ENCODE measurements around the gene FAM149B1. TPM values are rescaled to one million over a fixed set of nuclear protein-coding genes. Genes with fewer than 3 reads are reported as not detected.
"Not testable (repeated sequence)": the region's sequence is repeated elsewhere in the genome, so short reads cannot be mapped to it uniquely, and the experiment has no call there.

FAM149B1 gene
- polyA plus RNA-seq (ENCODE audit: low read depth in 6 of 6), result 1 to 10 TPM; 5.0 to 6.7 (median 5.8) TPM

DNA sequence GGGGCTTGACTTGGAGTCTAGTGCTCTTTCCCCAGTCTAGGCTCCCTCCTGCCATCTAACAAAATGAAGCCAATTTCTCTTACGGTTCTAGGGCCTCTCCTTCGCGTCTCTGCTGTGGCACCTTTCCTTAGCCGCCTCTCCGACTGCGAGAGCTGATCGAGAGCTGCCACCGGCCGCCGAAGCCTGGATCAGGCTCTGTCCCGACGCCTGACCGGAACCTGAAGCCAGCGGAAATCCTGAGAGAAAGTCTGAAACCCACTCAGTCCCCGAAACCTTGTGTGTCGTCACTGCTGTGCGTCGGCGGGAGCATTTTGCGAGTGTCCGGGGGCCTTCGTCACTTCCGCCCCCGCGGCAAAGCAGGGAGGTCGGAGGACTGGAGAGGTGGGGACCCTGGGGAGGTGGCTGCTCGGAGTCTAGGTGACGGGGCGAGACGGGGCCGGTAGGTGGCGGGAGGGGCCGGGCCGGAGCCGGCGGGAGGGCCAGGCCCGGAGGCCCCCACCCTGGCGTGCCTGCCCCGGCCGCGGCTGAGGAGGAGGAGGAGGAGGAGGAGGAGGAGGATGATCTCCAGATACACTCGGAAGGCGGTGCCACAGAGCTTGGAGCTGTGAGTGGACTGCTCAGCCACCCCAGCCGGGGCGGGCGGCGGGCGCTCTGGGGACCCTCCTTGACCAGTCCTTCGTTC is at the start of gene FAM149B1, which contains the start of gene ECD:
FAM149B1 (plus strand) TSS at position 337 of the 682 bp plus-strand sequence; CDS start at position 558, 221 bp downstream.
ECD (minus strand) TSS at position 226 of the 682 bp plus-strand sequence. CDS start 4,071 bp downstream, outside the sequence.
- Mint-ChIP-seq H3K4me1 (peaks cover 32 to 40% (median 40%) of the 10 kb centered on the region in 3 donors), H3K36me3 (peaks cover under 1 to 2% of the 10 kb centered on the region in 2 donors), H3K4me3 (peak within 1 kb of the TSS; percentile 90 to 100 (median 100)), H3K27me3 (no peaks in the 10 kb centered on the region), H3K27ac (peak within 1 kb of the TSS; percentile 97 to 100 (median 100)), H3K9me3 (no peaks in the 10 kb centered on the region)
- DNase-seq (peak; percentile 92), ATAC-seq (ENCODE audit: low read depth in 2 of 2) (peak; percentile 95 to 96)

DNA sequence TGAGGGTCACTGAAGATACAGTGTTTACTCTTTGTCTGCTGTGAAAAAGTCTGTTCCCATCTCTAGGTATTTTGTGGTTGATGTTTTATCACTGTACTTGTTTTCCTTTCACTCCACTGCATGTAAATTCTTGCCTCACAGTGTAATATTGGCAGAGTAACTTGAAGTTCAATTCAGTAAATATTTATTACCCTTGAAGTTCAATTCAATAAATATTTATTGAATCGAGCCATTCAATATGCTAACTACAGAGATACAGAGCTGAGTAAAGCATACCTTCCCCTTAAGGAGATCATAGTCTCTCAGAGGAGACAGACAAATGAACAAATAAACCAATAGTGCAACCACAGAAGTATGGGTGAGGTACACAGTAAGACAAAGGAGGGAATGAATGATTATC is 48.5 kb upstream of the FAM149B1 start:
- ATAC-seq (ENCODE audit: low read depth in 2 of 2) (no peak), DNase-seq (no peak)
- peaks cover 0 to 4% (median 2%) of the 10 kb centered on the region in 3 donors for H3K4me1 Mint-ChIP-seq
- H3K27ac Mint-ChIP-seq, result peak overlapping the region in 2 of 6 donors; percentile 19 to 21
- H3K36me3 Mint-ChIP-seq, result peaks cover 6 to 8% of the 10 kb centered on the region in 2 donors
- no peaks in the 10 kb centered on the region for H3K9me3 Mint-ChIP-seq
- no peak overlapping the region for H3K4me3 Mint-ChIP-seq
- H3K27me3 Mint-ChIP-seq, result no peaks in the 10 kb centered on the region

DNA sequence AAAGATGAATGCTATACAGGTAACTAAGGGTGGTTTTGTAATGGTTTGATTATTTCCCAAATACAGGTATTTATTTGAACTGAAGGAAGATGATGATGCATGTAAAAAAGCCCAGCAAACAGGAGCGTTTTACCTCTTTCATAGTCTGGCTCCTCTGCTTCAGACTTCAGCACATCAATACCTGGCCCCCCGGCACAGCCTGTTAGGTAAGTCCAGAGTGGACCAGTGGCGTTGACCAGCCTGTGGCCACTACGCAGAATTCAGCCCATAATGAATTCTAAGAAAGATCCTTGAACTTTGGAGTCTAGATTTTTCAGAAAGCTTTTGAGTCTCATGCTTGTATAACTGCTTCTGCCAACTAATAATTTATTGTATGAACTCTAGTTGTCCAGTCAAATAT is 48.0 kb upstream of the FAM149B1 start:
- no peaks in the 10 kb centered on the region for H3K27me3 Mint-ChIP-seq
- peaks cover 6 to 8% of the 10 kb centered on the region in 2 donors for H3K36me3 Mint-ChIP-seq
- H3K4me1 Mint-ChIP-seq, result peaks cover 0 to 4% (median 2%) of the 10 kb centered on the region in 3 donors
- no peaks in the 10 kb centered on the region for H3K9me3 Mint-ChIP-seq
- H3K27ac Mint-ChIP-seq, result no peak overlapping the region
- no peak for ATAC-seq (ENCODE audit: low read depth in 2 of 2)
- DNase-seq, result no peak
- no peak overlapping the region for H3K4me3 Mint-ChIP-seq

DNA sequence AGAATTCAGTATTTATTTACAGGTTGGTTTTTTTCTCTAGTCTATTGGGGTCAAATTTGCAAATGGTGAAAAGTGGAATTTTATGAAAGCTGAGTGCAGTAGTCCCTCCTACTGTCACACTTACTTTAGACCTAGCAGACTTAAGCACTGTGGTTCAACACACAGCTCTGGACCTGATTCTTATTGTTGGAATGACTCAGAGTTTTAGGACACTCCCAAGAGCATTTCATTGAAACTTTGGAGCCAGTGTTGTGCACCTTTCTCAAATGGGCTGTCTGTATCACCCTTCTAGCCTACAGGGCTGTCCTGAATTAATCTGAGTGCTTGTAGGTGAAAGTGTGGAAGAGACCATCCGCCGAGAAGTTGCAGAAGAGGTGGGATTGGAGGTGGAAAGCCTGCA is 41.6 kb upstream of the FAM149B1 start:
- Mint-ChIP-seq H3K9me3 (no peaks in the 10 kb centered on the region), H3K27ac (peak overlapping the region in 1 of 6 donors; percentile 80), H3K4me1 (no peaks in the 10 kb centered on the region), H3K36me3 (peaks cover 0 to 14% of the 10 kb centered on the region in 2 donors), H3K4me3 (no peak overlapping the region), H3K27me3 (no peaks in the 10 kb centered on the region)
- no peak for DNase-seq
- no peak for ATAC-seq (ENCODE audit: low read depth in 2 of 2)

DNA sequence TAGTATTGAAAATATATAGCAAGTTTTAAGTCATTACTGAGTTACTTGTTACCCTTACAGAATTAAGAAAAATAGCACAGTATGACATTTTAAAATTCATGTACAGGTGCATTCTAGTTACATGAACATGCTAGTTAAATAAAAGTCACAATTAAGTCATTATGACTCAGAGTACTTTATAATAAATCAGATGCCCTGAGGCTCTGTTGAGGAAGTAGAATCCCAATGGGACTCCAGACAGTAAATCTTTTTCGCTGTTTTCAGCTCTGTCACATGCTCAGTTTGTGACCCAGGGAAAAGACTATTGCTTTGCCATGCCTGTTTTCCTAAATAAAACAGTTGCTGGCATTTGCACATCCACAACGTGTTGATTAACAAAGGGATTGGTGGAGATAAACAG is 36.6 kb upstream of the FAM149B1 start:
- ATAC-seq (ENCODE audit: low read depth in 2 of 2) (no peak), DNase-seq (no peak)
- H3K4me3 Mint-ChIP-seq, result no peak overlapping the region
- H3K4me1 Mint-ChIP-seq, result peaks cover 0 to 7% (median 6%) of the 10 kb centered on the region in 3 donors
- no peak overlapping the region for H3K27ac Mint-ChIP-seq
- no peaks in the 10 kb centered on the region for H3K9me3 Mint-ChIP-seq
- H3K36me3 Mint-ChIP-seq, result peaks cover 17 to 26% of the 10 kb centered on the region in 2 donors
- H3K27me3 Mint-ChIP-seq, result no peaks in the 10 kb centered on the region

- ATAC-seq (ENCODE audit: low read depth in 2 of 2) (no peak), DNase-seq (no peak)
- Mint-ChIP-seq H3K27me3 (no peaks in the 10 kb centered on the region), H3K36me3 (peaks cover 17 to 25% of the 10 kb centered on the region in 2 donors), H3K4me3 (no peak overlapping the region), H3K27ac (peak overlapping the region in 2 of 6 donors; percentile 42 to 76), H3K9me3 (no peaks in the 10 kb centered on the region), H3K4me1 (peaks cover 0 to 7% (median 6%) of the 10 kb centered on the region in 3 donors)
These were observed 35.8 kb upstream of the FAM149B1 start for GRCh38 chr10:73131913-73132686.

DNA sequence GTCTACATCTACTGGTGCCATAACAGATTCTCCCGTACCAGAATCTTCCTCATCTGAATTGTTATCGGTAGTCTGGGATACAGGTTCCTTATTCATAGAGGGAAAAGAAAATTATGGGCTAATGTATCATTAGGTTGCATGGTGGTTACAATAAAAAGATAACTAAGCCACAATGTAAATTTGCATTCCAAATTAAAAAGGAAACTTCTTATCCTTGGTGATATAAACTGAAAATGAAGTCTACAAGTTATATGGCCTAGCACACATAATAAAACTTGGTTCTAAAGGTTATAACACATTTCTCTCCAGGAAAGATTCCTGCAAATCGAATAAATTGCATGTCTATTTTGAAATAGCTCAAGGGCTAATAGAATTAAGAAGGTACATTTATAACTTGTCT is 33.2 kb upstream of the FAM149B1 start:
- H3K27ac Mint-ChIP-seq, result no peak overlapping the region
- H3K4me3 Mint-ChIP-seq, result no peak overlapping the region
- no peak for ATAC-seq (ENCODE audit: low read depth in 2 of 2)
- no peak for DNase-seq
- H3K4me1 Mint-ChIP-seq, result peaks cover 0 to 7% (median 6%) of the 10 kb centered on the region in 3 donors
- no peaks in the 10 kb centered on the region for H3K27me3 Mint-ChIP-seq
- H3K36me3 Mint-ChIP-seq, result peaks cover 17 to 35% of the 10 kb centered on the region in 2 donors
- H3K9me3 Mint-ChIP-seq, result no peaks in the 10 kb centered on the region

GRCh38 chr10:73136627-73137026 is 31.3 kb upstream of the FAM149B1 start:
- H3K27ac Mint-ChIP-seq, result peak overlapping the region in 2 of 6 donors; percentile 36 to 54
- no peak for ATAC-seq (ENCODE audit: low read depth in 2 of 2)
- peaks cover 17 to 26% of the 10 kb centered on the region in 2 donors for H3K36me3 Mint-ChIP-seq
- no peaks in the 10 kb centered on the region for H3K27me3 Mint-ChIP-seq
- no peaks in the 10 kb centered on the region for H3K9me3 Mint-ChIP-seq
- DNase-seq, result no peak
- H3K4me3 Mint-ChIP-seq, result no peak overlapping the region
- peaks cover 0 to 7% (median 6%) of the 10 kb centered on the region in 3 donors for H3K4me1 Mint-ChIP-seq

- no peak for ATAC-seq (ENCODE audit: low read depth in 2 of 2)
- Mint-ChIP-seq H3K36me3 (peaks cover 16 to 18% of the 10 kb centered on the region in 2 donors), H3K9me3 (no peaks in the 10 kb centered on the region), H3K4me1 (no peaks in the 10 kb centered on the region), H3K27me3 (no peaks in the 10 kb centered on the region), H3K4me3 (no peak overlapping the region), H3K27ac (no peak overlapping the region)
- no peak for DNase-seq
These were observed 28.7 kb upstream of the FAM149B1 start for GRCh38 chr10:73139251-73139650.

DNA sequence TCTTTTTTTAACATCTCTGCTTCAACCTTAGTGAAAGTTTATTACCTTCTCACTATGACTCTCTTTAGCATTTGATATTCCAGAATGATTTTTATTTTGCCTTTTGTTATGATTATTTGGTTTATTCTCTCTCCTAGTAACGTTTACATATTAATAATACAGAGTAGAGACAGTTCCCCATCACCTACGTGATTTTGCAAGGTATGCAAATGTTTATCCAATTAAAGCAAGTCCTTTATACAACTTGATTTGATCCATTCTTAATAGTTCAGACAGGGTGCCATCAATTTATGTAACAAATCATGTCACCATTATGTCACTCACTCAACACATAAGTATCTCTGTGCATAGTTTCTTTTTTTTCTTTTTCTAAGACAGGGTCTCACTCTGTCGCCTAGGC is 26.3 kb upstream of the FAM149B1 start:
- Mint-ChIP-seq H3K27me3 (no peaks in the 10 kb centered on the region), H3K27ac (peak overlapping the region in 1 of 6 donors; percentile 58), H3K36me3 (peaks cover 16 to 18% of the 10 kb centered on the region in 2 donors), H3K9me3 (no peaks in the 10 kb centered on the region), H3K4me3 (no peak overlapping the region), H3K4me1 (no peaks in the 10 kb centered on the region)
- ATAC-seq (ENCODE audit: low read depth in 2 of 2) (no peak), DNase-seq (no peak)

- ATAC-seq (ENCODE audit: low read depth in 2 of 2); H3K9me3 Mint-ChIP-seq; H3K4me1 Mint-ChIP-seq; H3K27me3 Mint-ChIP-seq; H3K27ac Mint-ChIP-seq; DNase-seq; H3K4me3 Mint-ChIP-seq: not testable (repeated sequence)
- peaks cover 0 to 31% of the 10 kb centered on the region in 2 donors for H3K36me3 Mint-ChIP-seq
These were observed 17.1 kb upstream of the FAM149B1 start for GRCh38 chr10:73150633-73151413.

DNA sequence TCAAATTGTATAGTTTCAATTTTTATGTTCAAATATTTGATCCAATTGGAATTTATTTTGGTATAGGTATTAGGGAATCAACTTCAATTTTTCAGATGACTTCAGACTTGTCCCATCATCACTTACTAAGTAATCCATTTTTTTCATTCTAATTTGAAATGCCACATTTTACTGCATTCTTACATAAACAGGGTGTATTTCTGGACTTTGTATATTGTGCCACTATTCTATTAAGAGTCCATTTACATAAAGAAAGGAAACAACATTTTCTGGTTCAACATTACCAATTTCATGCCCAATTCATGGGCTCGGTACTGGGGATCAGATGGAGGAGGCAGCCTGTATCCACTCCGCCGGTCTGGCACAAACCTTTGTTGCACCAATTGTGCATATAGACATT is 15.9 kb upstream of the FAM149B1 start:
- DNase-seq (no peak), ATAC-seq (ENCODE audit: low read depth in 2 of 2) (no peak)
- H3K27ac Mint-ChIP-seq, result no peak overlapping the region
- no peak overlapping the region for H3K4me3 Mint-ChIP-seq
- H3K36me3 Mint-ChIP-seq, result peaks cover 0 to 34% of the 10 kb centered on the region in 2 donors
- H3K9me3 Mint-ChIP-seq, result no peaks in the 10 kb centered on the region
- H3K4me1 Mint-ChIP-seq, result no peaks in the 10 kb centered on the region
- H3K27me3 Mint-ChIP-seq, result no peaks in the 10 kb centered on the region

GRCh38 chr10:73156054-73156453 is 11.9 kb upstream of the FAM149B1 start:
- no peak for DNase-seq
- no peaks in the 10 kb centered on the region for H3K9me3 Mint-ChIP-seq
- peaks cover 0 to 22% of the 10 kb centered on the region in 2 donors for H3K36me3 Mint-ChIP-seq
- no peak for ATAC-seq (ENCODE audit: low read depth in 2 of 2)
- H3K4me3 Mint-ChIP-seq, result no peak overlapping the region
- H3K4me1 Mint-ChIP-seq, result peaks cover 6 to 8% (median 7%) of the 10 kb centered on the region in 3 donors
- H3K27me3 Mint-ChIP-seq, result no peaks in the 10 kb centered on the region
- no peak overlapping the region for H3K27ac Mint-ChIP-seq
